ENCODE data around the gene SEC23B.
"Not testable (repeated sequence)": the region's sequence is repeated elsewhere in the genome, so short reads cannot be mapped to it uniquely, and the experiment has no call there.

Gene SEC23B

GRCh38 chr20:18507218-18508191 lies at the start of gene SEC23B:
TSS of gene SEC23B (plus strand) at chr20:18507940. CDS start at chr20:18510836, 2,896 bp downstream.
- peak; percentile 83 for DNase-seq (ENCODE audit: low spot score)
- peak; percentile 74 for FAIRE-seq

- peak; percentile 64 for FAIRE-seq
- DNase-seq (ENCODE audit: low spot score): peak; percentile 34
Measured at GRCh38 chr20:18465536-18466200, 42.1 kb upstream of the SEC23B start.

GRCh38 chr20:18466574-18466893 lies 41.2 kb upstream of the SEC23B start:
- FAIRE-seq: no peak
- no peak for DNase-seq (ENCODE audit: low spot score)

DNA sequence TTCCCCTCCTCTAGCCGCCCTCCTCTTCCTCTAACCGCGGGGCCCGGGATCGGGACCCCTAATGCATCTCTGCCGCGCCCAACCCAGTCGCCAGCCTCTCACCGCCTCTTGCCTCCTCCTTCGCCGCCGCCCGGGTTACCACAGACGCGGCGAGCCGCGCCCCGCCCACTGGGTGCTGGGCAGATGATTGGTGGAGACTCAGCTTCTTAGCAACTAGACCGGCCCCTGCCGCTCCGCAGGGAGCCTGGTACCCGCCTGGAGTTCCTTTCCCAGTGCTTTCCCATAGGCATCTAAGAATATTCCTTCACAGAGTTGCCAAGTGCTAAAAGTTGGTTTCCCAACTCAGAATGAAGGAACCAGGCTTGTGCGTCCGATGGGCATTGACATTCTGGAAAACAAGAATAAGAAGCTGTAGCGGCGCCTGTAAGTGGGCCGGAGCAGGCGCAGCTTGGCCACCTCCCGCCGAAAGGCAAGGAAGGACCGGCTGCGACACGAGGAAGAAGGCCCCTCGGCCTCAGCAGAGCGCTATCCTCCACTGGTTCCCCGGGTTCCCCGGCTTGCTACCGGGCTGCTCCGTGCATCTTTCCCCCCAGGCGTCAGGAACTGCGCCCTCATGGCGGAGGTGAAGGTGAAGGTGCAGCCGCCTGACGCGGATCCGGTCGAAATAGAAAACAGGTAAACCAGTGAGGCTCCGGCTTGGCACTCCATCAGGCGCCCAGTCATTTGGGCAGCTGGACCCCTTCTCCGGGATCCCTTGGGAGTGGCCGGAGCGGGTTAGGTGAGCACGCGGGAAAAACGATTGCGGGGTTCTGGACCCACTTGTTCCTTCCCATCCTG lies 40.6 kb upstream of the SEC23B start, which contains the start of the genes DZANK1 and POLR3F:
DZANK1 (minus strand) TSS at position 137 of the 837 bp plus-strand sequence. CDS start 1,672 bp downstream, outside the sequence.
POLR3F (plus strand) TSS at position 497 of the 837 bp plus-strand sequence; CDS start at position 614, 117 bp downstream.
- peak; percentile 79 for FAIRE-seq
- peak; percentile 86 for DNase-seq (ENCODE audit: low spot score)

GRCh38 chr20:18477218-18477617 lies 30.5 kb upstream of the SEC23B start:
- FAIRE-seq (no peak), DNase-seq (ENCODE audit: low spot score) (no peak)

DNA sequence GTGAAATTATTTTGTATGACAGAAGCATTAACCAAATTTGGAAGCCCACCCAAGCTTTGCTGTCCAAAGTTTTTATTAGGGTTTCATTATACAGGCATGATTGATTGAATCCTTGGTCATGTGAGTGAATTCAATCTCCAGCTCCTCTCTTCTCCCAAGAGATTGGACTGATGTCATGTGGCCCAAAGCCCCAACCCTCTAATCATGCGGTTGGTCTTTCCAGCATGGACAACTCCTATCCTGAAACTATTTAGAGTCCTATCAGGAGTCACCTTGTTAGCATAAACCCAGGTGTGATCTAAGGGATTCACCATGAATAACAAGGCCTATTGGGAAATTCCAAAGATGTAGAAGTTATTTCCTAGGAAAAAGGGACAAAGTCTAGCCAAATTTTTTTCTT lies 29.9 kb upstream of the SEC23B start:
- FAIRE-seq: no peak
- no peak for DNase-seq (ENCODE audit: low spot score)

DNA sequence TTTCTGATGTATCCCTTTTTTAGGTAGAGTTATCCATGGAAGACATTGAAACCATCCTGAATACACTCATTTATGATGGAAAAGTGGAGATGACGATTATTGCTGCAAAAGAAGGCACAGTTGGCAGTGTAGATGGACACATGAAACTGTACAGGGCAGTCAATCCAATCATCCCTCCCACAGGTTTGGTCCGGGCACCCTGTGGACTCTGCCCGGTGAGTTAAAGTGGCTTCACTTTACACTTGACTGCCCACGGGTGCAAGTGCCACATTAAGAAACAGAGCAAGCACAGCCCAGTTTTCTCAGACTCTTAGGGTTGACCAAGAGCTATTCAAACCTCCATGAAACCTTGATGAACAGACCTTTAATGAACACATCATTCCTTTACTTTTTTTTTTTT lies 26.1 kb upstream of the SEC23B start:
- DNase-seq (ENCODE audit: low spot score) (no peak), FAIRE-seq (no peak)

- DNase-seq (ENCODE audit: low spot score) (no peak), FAIRE-seq (no peak)
Measured at GRCh38 chr20:18488301-18488700, 19.4 kb upstream of the SEC23B start.

- DNase-seq (ENCODE audit: low spot score) (no peak), FAIRE-seq (no peak)
Measured at GRCh38 chr20:18496042-18496441, 11.7 kb upstream of the SEC23B start.

GRCh38 chr20:18496740-18497592 lies 10.8 kb upstream of the SEC23B start, which contains the start of gene RBBP9:
TSS of gene RBBP9 (minus strand) at chr20:18497225. CDS start at chr20:18497167, 58 bp downstream.
- no peak for FAIRE-seq
- peak; percentile 50 for DNase-seq (ENCODE audit: low spot score)

DNA sequence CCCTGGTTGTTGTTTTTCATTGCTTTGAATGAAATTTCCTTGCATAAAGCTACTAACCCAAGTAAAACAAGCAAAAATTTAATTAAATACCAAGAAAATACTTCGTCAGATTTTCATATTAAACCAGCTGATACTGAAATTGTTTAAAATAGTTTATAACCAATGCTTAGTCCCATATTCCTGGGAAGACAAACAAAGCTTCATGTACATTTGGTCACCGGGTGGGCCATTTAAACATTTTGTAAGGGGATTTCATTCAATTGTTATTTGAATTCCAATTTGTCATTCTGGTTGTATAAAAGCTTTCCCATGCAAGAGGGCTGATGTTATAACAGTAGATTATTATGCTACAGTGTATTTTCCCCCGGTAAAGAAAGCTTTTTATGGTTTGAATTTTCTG lies 10.1 kb upstream of the SEC23B start:
- FAIRE-seq (no peak), DNase-seq (ENCODE audit: low spot score) (no peak)

DNA sequence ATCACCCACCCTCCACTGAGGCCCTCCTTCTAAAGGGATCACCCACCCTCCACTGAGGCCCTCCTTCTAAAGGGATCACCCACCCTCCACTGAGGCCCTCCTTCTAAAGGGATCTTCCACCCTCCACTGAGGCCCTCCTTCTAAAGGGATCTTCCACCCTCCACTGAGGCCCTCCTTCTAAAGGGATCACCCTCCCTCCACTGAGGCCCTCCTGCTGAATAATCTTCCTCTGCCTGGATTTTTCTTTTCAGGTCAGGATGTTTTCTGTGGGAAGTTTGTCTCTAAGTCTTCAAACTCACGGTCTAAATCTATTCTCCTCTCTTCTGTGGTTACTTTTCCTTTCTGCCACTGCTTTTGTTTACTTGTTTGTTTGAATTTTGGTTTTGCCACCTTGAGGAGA lies 6.1 kb upstream of the SEC23B start:
- not testable (repeated sequence) for FAIRE-seq; DNase-seq (ENCODE audit: low spot score)

- FAIRE-seq: no peak
- no peak for DNase-seq (ENCODE audit: low spot score)
Measured at GRCh38 chr20:18504479-18505060, 3.2 kb upstream of the SEC23B start.

- DNase-seq (ENCODE audit: low spot score): no peak
- FAIRE-seq: no peak
Measured at GRCh38 chr20:18506744-18507143, 996 bp upstream of the SEC23B start.

GRCh38 chr20:18511571-18511970 lies 3.8 kb downstream of the SEC23B start:
- DNase-seq (ENCODE audit: low spot score) (no peak), FAIRE-seq (no peak)

DNA sequence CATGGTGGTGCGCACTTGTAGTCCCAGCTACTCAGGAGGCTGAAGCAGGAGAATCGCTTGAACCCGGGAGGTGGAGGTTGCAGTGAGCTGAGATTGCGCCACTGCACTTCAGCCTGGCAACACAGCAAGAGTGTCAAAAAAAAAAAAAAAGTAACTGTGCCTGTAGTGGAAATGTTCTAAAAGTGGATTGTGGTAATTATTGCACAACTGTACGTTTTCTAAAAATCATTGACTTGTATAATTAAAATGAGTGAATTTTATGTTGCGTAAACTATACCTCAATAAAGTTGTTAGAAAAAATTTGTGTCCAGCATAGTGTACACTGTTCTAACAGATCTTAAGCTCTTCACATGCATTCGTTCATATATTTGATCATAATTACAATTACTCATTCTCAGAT lies 5.5 kb downstream of the SEC23B start:
- DNase-seq (ENCODE audit: low spot score): no peak
- FAIRE-seq: no peak

- FAIRE-seq (no peak), DNase-seq (ENCODE audit: low spot score) (no peak)
Measured at GRCh38 chr20:18514127-18514526, 6.4 kb downstream of the SEC23B start.

DNA sequence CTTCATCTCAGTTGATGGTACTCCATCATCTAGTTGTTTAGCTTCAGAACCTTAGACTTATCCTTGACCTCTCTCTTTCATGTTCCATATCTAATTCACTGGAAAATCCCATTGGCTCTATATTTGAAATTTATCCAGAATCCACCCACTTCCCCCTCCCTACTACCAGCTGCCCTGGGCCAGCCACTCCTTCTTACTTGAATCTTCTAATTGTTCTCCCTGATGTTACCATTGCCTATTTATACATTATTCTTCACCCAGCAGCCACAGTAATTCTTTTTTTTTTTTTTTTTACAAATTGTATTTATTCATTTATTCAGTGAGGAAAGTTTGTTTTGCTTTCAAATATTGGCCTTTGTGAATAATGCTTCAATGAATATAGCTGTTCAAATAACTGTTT lies 8.2 kb downstream of the SEC23B start:
- no peak for FAIRE-seq
- no peak for DNase-seq (ENCODE audit: low spot score)

DNA sequence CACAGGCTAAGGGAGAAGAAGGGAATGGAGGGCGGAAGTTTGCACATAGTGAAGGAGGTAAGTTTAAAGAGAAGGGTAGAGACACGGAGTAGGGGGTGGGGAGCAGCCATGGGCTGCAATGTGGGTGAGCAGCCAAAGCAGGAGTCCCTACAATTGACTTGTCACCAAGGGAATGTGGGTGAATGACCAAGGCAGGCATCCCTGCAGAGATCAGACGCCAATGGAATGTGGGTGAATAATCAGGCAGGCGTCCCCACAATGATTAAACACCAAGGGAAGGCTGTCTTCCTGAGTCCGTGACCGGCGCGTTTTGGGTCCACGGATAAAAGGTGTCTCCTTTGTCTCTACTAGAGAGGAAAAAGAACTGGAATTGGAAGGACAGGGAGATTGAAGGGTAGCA lies 14.3 kb downstream of the SEC23B start:
- not testable (repeated sequence) for FAIRE-seq
- DNase-seq (ENCODE audit: low spot score): peak; percentile 41

DNA sequence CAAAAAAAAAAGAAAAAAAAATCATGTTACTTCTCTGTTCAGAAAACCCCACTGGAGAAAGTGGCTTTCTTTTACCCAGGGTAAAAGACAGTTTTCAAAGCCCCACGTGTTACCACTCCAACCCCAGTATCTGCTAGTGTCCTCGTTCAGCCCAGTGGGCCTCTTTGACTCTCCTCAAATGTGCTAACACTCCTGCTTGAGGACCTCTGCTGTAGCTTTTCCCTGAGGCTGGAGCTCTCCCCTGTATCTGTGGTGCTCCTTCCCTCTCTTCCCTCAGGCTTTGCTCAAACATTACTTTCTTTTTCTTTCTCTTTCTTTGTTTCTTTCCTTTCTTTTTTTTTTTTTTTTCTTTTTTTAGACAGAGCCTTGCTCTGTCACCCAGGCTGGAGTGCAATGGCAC lies 15.3 kb downstream of the SEC23B start:
- DNase-seq (ENCODE audit: low spot score) (no peak), FAIRE-seq (no peak)

Measured in RCC 7860 (cell line).